GM18517 (cell line): ENCODE results near the gene IL22.

ENCODE experiments used
- ATAC-seq: cut with Tn5 transposase; IDR thresholded peaks from one replicate; pipeline ENCODE4 v1.9.1; 2021; ENCODE audit warnings: mild to moderate bottlenecking, moderate library complexity; ENCODE audit not compliant: unreplicated experiment

The IL22 gene

GRCh38 chr12:68253504-68253903 lies at the start of gene IL22:
TSS of gene IL22 (minus strand) at chr12:68253604. CDS start at chr12:68253448, 156 bp downstream.
- no peak for ATAC-seq

DNA sequence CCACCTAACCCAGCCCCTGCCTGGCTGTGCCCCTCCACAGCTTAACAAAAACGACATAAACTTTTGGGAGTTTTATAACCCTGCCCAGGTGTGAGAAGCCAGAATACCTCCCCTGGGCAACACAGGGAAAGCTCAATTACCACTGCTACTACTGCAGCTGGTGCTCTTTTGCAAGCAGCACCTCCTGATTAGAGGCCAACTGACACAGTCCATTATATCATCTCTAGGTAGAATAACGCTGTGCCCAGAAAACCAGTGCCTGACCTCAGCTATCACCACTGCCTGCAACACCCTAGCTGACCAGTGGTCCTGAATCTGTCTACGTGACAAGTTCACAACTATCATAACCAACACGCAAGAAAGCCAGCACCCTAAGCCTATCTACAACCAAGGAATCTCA lies 44.5 kb upstream of the IL22 start:
- no peak for ATAC-seq

- ATAC-seq, result no peak
These were observed 40.8 kb upstream of the IL22 start for GRCh38 chr12:68294251-68294650.

DNA sequence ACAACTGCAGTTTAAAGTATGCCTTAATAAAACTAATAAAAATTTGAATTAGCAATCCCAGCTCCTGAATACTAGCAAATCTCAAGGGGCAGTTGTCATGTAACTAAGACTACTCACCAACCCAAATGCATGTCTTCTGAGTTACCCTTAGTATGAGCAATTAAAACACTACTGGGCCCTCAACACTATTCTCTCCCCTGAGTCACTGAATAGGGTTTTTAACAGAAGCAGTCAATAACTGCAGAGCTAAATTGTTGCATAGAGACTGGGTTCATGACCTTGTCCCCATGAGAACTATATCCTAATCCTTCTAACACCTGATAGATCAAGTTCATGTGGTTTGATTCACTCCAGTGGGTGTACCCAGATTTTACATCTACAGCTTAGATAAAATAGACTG lies 39.9 kb upstream of the IL22 start:
- no peak for ATAC-seq

DNA sequence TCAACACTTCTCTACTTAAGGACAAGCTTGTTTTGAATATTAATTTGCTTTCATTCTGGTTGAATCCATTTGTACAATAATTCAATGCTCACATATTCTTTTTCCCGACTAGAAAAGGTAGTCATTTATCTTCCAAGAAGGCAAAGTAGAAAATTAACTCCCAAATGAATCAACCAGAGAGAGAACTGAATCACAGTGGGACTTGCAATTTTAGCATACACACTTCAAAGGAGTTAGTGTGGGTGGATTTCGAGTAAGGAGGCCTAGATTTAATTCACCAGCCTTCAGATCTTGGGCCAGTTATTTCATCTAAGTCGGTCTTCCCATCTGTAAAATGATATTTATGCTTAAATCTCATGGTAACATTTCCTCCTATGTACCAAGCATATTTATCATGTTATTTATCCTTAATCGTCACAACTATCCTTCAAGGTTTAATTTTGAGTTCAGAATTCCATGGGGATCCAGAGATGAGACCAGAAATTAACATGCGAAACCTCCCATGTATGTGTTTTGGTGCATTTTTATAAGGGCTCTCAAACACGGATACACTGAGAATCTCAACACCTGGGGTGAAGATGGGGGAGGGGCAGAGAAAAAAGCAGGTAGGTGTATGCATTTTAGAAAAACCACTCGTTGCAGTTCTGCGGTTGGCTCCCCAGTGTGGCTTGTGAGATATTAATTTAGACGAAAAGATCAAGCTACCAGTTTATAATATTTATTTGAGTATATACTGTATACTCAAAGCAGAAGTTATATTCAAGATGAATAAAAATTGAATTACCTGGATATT lies 38.9 kb upstream of the IL22 start:
- ATAC-seq, result no peak

GRCh38 chr12:68291396-68292036 lies 38.1 kb upstream of the IL22 start:
- ATAC-seq, result no peak

GRCh38 chr12:68290126-68290525 lies 36.7 kb upstream of the IL22 start:
- peak; percentile 94 for ATAC-seq

DNA sequence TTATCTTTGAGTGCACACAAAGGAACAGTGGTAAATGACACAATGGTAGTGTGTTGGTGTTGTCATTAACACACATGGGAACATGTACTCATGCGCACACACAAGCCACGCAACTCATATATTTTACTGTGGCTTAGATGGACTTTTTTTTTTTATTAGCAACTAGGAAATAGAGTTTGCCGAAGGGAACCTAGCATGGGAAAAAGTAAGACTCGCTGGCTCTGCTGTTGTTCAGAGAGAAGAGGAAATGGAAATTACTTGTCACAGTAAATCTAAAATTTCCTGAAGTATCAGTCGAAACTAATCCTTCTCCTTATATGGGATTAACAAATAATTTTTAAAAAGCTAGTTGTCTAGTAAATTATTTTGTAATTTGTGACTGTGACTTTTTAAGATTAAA lies 33.7 kb upstream of the IL22 start:
- ATAC-seq, result no peak

DNA sequence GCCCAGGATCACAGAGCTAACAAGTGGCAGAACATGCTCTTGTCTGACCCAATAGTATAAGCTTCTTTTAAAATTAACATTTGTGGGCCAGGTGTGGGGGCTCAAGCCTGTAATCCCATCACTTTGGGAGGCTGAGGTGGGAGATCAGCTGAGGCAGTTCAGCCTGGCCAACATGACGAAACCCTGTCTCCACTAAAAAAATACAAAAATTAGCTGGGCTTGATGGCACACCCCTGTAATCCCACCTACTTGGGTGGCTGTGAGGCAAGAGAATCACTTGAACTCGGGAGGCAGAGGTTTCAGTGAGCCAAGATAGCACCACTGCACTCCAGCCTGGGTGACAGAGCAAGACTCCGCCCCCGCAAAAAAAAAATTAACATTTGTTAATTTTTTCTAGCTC lies 33.0 kb upstream of the IL22 start:
- ATAC-seq, result no peak

- ATAC-seq, result no peak
These were observed 32.1 kb upstream of the IL22 start for GRCh38 chr12:68285541-68285940.

DNA sequence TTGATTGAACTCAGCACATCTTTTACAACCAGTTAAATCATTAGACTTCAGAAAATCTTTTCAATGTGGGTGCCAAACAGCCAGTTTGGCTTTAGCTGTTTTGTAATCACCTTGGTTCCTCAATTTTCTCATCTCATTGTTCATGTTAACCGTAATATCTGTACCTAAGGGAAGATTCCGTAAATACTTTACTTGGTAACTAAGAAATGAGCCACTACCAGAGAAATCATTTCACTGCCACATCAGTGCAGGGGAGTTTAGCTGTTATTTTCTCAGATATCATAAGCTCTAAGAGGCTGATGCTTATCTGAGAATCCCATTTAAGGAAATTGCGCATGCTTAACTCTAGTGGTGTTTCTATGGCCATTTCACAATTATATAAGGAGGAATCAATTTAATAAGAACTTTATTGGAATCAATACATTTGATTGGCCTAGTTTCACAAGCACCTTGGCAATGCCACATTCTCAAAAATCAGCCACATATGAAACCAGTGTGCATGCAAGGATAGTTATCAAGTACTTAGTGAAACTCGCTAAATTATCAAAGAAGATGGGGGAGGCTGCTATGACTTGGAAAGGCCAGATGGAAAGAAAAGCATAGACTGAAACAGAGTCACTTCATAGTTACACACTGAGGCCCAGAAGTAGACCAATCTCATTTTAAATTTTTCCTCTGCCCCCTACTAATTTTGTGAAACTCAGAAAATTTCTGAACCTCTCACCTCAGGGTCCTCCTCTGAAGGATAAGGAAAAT lies 28.1 kb upstream of the IL22 start:
- no peak for ATAC-seq

- ATAC-seq, result no peak
These were observed 26.8 kb upstream of the IL22 start for GRCh38 chr12:68280240-68280639.

GRCh38 chr12:68279227-68280054 lies 26.0 kb upstream of the IL22 start:
- ATAC-seq, result no peak

- ATAC-seq, result no peak
These were observed 23.1 kb upstream of the IL22 start for GRCh38 chr12:68276402-68276930.

DNA sequence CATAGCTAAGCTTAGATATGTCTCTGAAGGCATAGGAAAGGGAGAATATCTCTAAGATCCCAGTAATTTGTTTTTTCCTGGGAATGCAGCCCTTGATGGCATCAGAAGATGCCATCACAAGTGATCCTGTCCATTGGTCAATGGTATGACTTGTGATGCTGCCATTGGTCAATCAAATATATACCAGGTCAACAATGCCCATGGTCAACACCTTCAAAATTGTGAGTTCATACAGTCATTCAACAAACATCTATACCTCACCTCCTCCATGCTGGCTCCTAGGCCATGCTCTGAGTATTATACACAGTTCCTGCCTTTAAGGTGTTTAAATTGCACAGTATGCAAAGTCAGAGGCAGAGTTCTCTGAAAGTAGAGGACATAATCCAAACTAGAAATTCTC lies 19.3 kb upstream of the IL22 start:
- ATAC-seq, result no peak

DNA sequence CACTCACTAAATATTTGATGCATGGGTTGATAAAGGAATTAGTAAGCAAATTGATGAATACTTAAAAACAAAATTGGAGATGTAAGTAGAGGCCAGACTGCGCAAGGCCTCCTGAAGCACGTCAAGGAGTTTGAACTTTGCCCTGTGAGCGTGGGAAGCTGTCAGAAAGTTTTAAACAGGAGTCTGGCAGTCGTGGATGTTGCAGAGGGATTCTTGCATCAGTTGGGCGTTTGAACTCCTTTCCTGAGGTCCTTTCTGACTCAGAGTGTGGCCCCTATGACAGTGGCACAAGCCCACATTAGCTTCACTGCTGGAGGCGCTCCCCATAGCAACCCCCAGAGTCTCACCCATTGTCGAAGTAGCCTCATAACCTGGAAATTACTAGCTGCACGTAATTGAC lies 17.9 kb upstream of the IL22 start:
- no peak for ATAC-seq

- ATAC-seq, result no peak
These were observed 17.0 kb upstream of the IL22 start for GRCh38 chr12:68270358-68270757.

DNA sequence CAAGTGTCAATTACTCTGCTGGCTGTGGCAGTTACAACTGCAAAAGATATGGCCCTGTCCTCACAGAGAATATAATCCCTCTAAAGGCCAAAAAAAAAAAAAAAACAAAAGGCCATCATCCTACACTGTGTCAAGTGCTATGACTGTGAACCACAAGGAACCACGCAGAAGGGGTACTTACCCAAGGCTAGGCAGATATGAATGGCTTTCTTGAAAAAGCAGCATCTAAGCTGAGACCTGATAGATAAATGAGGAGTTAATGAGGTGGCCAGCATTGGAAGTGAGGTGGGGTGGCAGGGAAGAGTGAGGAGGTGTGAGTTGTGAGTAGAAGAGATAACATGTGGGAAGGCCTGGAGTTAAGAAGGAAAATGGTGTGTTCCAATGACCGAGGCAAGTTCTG lies 16.4 kb upstream of the IL22 start:
- no peak for ATAC-seq

GRCh38 chr12:68268967-68269366 lies 15.6 kb upstream of the IL22 start:
- ATAC-seq, result no peak

- no peak for ATAC-seq
These were observed 14.5 kb upstream of the IL22 start for GRCh38 chr12:68267892-68268396.

DNA sequence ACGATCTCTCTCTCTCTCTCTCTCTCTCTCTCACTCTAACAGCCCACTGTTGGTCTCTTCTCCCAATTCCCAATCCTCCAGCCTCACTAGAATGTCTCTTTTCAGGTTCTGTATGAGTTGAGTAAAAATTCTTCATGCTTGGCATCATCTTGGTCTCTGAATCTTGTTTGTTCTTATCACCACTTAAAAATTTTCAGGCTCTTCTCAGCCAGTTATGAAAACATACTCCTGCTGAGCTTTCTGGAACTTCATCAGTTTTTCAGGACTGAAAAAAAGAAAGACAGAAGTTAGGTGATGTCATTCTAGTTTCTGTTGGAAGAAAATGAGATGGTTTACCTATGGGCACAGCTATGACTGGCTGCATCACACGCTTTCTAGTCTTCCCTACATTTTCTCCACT lies 11.5 kb upstream of the IL22 start:
- no peak for ATAC-seq
